ENCODE measurements around the gene RFLNA.
"Not testable (repeated sequence)": the region's sequence is repeated elsewhere in the genome, so short reads cannot be mapped to it uniquely, and the experiment has no call there.

The RFLNA gene

DNA sequence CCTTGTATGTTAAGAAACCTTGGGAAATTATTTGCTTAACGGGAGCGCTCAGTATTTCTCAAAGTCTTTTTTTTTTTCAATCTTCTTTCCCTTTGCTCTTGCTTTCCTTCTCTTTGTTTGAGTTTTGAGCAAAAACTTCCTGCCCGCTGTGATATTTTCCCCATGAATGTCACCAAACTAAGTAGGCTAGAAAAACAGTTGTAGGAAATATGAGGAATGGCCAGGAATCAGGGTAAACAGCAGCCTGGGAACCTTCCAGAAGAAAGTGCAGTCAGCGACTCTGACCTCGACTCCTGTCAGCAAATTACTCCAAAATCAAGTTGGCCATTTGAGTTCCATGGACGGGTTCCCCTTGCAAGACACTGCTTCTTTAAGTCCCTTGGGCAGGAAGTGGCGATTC lies 11.6 kb upstream of the RFLNA start:
- no peak for DNase-seq

DNA sequence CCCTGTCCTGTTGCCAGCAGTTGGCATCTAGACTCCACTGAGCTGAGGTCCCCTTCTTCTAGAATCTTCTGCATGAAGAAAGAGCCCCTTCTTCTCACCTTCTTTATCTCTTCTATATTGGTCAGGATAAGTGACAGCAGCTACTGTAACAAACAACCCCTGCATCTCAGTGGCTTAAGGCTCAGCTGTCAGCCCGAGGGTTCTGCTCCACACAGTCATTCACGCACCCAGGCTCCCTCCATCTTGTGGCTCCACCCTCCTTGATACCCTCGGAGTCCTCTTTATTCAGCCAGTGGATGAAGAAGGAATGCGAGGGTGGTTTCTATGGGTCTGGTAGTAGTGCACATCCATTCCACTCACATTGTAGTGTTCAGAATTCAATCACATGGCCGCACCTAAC lies 10.5 kb upstream of the RFLNA start:
- DNase-seq = no peak

GRCh38 chr12:124286414-124286813 lies 8.5 kb upstream of the RFLNA start:
- DNase-seq = no peak

DNA sequence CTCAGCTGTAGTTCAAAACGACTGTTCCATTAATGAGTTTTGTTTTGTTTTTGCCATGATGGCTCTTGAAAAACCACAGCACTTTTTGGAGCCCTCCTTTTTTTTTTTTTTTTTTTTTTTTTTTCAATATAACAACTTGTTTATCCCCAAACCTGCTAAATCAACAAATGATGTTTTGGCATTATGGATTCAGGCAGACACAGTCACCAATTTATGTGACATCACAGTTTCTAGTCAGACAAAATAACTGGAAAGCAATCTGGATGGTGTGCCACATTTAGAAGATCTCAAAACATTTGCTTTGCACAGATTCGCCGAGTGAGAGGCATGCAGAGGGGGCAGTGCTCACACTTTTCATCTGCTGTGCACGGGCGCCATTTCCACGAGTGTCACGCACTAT lies 7.9 kb upstream of the RFLNA start:
- DNase-seq = no peak

DNA sequence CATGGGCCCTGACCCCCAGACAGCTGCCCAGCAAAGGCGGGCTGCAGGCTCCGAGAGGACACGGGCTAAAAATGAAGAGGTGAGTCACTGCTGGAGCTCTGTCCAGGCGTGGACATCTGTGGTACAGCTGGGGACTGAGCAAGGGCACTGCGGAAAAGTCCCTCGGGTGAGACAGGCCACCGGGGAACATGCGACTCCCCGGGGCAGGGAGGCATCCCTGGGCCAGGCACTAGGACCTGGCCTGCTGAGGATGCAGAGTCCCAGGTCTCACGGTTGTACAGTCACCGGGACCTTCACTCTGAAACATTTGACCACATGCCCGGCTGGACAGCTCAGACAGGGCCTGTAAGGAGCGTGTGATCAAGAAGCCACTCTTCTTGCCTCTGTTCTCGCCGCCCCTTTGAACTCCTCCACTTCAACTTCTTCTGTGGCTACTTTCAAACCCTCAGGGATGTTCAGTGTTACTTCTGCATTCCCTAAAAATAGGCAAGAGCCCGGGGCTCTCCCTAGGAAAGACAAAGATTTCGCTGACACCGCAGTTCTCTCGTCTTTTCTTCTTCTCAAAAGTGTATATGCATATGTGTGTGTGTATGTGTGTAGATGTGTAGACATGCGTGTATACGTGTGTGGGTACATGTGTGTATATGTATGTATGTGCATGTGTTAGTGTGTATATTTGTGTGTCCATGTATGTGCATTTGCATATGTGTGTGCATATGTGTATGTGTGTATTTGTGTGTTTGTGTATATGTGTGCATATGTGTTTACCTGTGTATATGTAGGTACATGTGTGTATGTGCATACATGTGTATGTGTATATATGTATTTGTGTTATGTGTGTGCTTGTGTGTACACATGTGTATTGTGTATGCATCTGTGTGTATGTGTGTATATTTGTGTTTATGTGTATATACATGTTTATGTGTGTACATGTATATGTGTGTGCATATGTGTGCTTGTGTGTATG lies 5.0 kb upstream of the RFLNA start:
- DNase-seq = no peak

- no peak for DNase-seq
These were observed 2.5 kb upstream of the RFLNA start for GRCh38 chr12:124292385-124292784.

- DNase-seq = no peak
These were observed 1.4 kb upstream of the RFLNA start for GRCh38 chr12:124293286-124294003.

DNA sequence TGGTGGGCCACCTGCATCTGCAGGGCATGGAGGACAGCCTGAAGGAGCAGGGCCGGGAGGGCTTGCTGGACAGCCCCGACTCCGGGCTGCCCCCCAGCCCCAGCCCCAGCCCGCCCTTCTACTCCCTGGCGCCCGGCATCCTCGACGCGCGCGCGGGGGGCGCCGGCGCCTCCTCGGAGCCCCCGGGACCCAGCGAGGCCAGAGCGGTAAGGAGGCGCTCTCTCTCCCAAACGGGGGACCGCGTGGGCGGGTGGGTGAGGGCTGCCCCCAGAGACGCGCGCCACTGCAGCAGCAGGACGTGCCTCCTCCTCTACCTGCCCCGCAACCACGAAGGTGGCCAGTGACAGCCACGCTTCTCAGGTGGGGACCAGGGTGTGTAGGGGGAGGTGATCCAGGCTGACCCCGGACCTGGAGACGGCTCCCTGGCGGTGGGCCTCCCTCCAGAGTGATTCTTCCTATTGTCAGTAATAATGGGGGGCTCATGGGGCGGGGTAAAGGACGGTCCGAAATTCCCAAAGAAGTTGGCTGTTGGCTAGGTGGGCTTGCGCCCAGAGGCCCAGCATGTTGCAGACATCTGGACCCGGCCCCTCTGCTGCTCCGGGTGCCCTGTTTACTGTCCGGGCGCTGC lies 652 bp downstream of the RFLNA start:
- DNase-seq = no peak

DNA sequence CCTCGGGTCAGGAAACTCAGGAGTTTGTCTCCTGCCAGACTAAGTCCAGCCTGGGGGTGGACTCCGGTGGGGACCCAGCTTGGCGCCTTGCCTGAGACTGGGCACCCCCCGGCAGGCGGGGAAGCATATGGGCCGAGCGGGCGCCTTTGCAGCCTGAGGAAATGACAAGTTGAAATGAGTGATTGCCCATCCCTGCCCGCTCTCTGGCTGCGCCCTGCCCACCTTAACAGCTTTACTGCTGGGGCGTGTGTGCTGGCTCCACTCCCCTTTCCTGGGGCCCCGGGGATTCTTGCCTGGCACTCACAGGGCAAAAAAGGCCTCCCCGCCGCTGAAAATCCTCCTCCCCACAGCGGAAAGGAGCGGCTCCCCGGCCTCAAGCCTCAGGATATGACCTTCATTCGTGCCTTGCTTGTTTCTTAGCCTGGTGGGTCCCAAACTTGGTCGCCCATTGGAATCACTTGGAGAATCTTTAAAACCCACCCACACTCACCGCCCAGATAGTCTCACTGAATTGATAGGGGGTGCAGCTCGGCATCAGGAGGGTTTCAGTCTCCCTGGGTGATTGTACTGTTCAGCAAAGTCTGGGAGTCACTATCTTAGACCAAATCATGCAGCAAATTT lies 1.5 kb downstream of the RFLNA start:
- DNase-seq = no peak

- DNase-seq = no peak
These were observed 2.0 kb downstream of the RFLNA start for GRCh38 chr12:124296916-124297351.

GRCh38 chr12:124297389-124297788 lies 2.5 kb downstream of the RFLNA start:
- DNase-seq = no peak

GRCh38 chr12:124297856-124298255 lies 3.0 kb downstream of the RFLNA start:
- no peak for DNase-seq

- DNase-seq = no peak
These were observed 4.0 kb downstream of the RFLNA start for GRCh38 chr12:124298685-124299410.

DNA sequence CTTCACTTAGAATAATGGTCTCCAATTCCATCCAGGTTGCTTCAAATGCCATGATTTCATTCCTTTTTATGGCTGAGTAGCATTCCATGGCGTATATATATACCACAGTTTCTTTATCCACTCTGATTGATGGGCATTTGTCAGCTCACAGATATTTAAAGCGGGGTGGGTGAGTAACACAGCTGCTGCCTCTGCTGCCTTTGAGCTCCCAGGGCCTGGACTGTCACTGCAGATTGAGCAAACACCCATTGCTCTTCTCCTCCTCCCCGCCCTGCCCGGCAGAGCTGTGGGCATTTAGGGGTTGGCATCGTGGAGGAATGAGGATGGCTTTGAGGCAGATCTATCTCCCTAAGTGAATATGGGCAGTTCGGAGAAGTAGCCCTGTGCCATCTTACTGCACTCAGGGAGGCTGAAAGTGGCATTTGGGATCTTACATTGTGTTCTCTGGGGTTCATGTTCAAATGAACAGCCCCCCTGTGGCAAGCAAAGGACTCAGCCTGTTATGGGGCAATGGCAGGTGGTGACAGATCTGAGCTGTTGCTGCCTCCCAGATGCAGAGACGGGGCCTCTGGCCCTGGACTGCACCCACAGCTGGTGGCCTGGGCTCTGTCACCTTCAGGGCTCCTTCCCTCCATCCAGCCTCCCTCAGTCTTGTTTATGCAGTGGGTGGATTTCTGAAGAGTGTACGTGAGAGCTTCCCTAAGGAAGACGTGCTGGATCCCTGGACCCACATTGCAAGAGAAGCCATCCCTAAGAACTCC lies 4.9 kb downstream of the RFLNA start:
- no peak for DNase-seq

- not testable (repeated sequence) for DNase-seq
These were observed 5.8 kb downstream of the RFLNA start for GRCh38 chr12:124300657-124301056.

GRCh38 chr12:124301084-124301654 lies 6.3 kb downstream of the RFLNA start:
- no peak for DNase-seq

- no peak for DNase-seq
These were observed 7.4 kb downstream of the RFLNA start for GRCh38 chr12:124302241-124302806.

DNA sequence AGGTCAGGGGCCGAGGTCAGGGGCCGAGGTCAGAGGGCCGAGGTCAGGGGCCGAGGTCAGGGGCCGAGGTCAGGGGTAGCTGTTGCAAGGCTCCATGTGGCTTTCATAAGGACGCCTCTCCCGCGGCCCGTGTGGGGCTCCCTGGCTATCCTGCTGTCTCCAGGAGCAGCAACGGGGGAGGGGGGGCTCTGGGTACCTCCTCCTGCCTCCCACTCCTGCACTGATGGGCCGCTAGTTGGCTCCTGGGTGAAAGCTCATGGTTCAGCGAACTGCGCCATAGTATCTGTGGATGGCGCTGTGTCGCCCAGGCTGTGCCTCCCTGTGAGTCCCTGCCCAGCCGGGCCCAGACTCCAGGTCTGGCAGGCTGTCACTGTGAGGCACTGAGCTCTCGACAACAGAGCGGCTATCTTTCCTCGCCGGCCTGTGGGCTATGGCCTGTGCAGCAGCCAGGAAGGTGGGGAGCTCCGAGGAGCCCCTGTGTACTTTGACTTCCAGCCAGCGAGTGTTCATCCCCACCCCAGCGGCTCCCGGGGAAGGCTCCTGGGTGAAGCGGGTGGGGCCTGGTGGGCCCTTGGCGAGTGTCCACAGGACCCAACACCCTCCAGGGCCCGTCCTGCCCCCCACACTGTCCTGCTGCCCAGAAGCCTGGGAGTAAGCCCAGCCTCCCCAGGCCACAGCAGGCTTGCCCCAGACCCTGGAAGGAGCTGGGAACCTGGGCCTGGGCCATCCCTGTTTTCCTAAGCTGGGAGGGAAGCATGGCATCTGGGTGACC lies 8.1 kb downstream of the RFLNA start:
- no peak for DNase-seq

- no peak for DNase-seq
These were observed 8.9 kb downstream of the RFLNA start for GRCh38 chr12:124303579-124304313.
